NCI-H748 treated with DMSO at 0.1 percent for 48 hours (cell line): ENCODE results near the gene DZIP1.
"Not testable (repeated sequence)": the region's sequence is repeated elsewhere in the genome, so short reads cannot be mapped to it uniquely, and the experiment has no call there.

Experiments
- DNase-seq: peaks from one replicate; lab custom pipeline; 2025; lab: John Stamatoyannopoulos, UW

Gene DZIP1

DNA sequence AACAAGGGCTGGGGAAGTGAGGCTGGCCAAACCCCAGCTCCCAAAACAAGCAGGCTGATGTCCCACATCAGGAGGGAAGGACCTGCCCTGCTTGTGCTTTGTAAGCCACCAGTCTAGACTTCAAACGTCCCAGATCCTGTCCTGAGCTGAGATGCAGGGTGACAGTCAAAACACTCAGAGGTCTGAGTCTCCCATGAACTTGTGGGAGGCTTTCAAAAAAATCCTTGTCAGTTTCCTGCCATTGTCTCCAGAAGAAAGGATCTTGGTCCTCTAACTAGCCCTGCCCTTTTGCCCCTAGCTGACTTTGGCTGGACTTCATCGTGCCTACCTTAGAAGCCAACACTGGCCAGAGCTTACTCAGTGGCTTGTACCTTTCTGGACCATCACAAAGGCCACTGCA lies 43.3 kb downstream of the DZIP1 start:
- DNase-seq: no peak

DNA sequence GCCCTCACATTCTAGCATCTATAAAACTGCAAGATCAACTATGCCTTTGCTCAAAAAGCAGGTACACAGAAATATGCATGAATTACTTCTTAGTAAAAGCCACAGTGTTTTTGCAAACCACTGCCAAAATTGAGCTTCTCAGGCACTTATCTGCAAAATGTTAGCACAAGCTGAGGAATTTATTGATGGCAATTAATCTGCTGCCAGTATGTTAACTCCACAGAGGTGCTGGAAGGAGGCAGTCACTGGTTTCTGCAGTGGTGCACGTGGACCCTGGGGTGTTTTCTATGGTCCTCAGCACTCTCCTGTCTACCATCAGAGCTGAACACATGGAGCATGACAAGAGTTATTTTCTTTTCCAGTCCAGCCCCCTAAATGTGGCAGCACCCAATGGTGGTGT lies 47.8 kb downstream of the DZIP1 start:
- DNase-seq: no peak

DNA sequence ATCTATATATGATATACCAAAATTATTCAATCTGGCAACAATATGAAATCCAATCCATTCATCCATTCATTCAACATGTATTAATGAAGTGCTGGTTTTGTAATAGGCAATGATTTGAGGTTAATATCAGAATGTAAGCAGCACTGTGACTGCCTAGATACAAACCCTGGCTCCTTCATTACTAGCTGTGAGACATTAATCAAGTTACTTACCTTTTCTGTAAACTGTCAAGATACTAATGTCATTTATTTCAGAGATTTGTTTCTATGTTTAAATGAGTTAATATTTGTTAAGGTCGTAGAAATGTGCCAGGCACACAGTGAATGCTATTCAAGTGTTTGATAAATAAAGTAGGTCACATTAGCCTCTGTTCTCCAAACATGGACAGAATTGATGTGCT lies 51.0 kb downstream of the DZIP1 start:
- no peak for DNase-seq

DNA sequence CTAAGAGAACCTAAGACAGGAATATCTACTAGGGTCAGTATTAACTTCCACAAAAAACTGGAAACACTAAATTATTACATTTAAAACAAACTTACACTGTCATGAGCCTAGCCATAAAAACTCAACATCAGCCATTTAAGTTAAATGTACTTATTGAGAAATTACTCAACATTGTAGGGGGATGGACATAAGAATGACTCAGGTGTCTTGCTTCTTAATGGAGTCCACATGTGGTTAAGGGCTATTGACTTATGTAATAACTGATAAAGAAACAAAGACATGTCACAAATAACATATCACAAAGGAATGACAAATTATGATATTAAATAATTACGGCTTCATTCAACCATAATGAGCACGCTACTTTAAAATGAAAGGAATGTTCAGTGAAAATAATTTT lies 55.8 kb downstream of the DZIP1 start:
- DNase-seq: no peak

GRCh38 chr13:95588134-95588533 lies 56.4 kb downstream of the DZIP1 start:
- DNase-seq: no peak

- DNase-seq: no peak
Observed at GRCh38 chr13:95585867-95586266, 58.6 kb downstream of the DZIP1 start.

GRCh38 chr13:95579303-95579702 lies 65.2 kb downstream of the DZIP1 start:
- no peak for DNase-seq

DNA sequence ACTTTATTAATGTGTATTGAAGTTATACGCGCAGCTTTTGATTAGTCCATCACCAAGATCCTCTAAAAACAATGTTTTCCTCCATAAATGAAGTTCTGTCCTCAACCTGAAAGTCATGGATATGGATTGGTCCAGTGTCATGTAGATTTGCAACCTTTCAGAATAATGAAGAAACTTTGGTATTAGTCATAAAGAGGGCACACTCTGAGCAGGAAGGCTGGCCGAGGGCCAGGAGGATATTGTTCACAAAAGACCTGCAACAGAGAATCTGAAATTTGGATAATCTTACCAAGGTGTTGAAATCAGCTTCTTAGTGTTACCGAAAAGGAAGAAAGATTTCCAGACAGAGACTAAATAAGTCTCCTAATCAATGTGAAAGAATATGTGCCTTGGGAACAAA lies 71.3 kb downstream of the DZIP1 start:
- DNase-seq: no peak

- peak; percentile 57 for DNase-seq
Observed at GRCh38 chr13:95571941-95572340, 72.6 kb downstream of the DZIP1 start.

GRCh38 chr13:95570016-95570415 lies 74.5 kb downstream of the DZIP1 start:
- DNase-seq: no peak

GRCh38 chr13:95568131-95568530 lies 76.4 kb downstream of the DZIP1 start:
- no peak for DNase-seq

DNA sequence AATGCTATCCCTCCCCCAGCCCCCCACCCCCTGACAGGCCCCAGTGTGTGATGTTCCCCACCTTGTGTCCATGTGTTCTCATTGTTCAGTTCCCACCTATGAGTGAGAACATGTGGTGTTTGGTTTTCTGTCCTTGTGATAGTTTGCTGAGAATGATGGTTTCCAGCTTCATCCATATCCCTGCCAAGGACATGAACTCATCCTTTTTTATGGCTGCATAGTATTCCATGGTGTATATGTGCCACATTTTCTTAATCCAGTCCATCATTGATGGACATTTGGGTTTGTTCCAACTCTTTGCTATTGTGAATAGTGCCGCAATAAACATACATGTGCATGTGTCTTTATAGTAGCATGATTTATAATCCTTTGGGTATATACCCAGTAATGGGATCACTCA lies 78.7 kb downstream of the DZIP1 start:
- not testable (repeated sequence) for DNase-seq

- no peak for DNase-seq
Observed at GRCh38 chr13:95564733-95565291, 79.7 kb downstream of the DZIP1 start.

- DNase-seq: no peak
Observed at GRCh38 chr13:95564091-95564490, 80.4 kb downstream of the DZIP1 start.

DNA sequence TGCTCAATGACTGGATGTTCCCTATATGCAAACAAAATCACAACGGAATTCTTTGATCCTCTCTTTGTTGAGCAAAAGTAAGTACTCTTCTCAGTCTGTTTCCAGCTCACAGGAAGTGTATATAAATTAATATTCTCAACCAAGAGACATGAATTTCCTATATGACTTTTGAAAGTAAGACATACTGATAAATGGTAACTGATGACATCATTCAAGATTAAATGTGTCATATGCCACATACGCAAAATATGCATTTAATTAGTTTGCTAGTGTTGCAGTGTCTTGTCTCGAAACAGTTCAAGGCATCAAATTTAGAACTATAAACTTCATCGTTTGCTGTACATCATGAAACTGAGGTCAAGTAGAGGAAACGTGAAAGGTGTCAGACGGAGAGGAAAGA lies 84.1 kb downstream of the DZIP1 start:
- no peak for DNase-seq

DNA sequence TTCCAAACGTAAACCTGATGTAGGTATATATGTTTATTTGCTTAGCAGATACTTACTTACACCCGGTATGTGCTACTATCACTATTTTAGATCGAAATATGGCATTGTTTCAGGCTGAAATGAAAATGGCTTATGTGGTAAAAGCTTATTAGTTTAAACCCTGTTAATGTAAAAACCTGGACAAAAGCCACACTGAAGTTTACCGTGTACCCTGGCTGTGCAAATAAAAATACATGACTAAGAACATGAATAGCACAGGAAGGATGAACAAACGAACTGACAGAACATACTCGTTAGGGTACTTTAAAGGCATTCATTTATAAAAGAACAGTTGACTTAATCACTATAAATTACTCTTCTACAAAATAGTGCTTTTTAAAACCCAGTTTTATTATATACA lies 85.4 kb downstream of the DZIP1 start:
- peak; percentile 54 for DNase-seq

DNA sequence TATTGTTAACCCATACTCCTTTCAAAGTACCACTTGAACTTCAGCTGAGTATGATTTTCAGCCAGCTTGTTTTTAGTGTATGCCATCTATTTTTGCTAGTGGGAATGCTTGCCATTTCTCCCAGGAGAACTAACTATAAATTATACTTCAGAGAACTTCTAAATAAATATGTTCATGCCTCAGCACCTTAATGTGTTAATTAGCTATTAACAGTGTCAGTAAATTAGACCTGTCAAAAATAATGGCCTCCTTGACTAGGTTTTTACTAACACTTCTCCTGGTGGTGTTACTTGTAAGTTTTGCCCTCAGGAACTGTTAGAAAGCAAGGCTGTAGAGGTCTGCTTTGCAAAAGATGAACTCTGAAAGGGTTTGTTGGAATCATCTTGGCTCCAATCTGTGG lies 87.5 kb downstream of the DZIP1 start:
- no peak for DNase-seq

GRCh38 chr13:95553581-95554385 lies 90.7 kb downstream of the DZIP1 start:
- DNase-seq: peak; percentile 32

GRCh38 chr13:95552539-95553441 lies 91.7 kb downstream of the DZIP1 start, which contains the start of gene CLDN10:
TSS of gene CLDN10 (plus strand) at chr13:95552720. CDS start at chr13:95552754, 34 bp downstream.
- no peak for DNase-seq

DNA sequence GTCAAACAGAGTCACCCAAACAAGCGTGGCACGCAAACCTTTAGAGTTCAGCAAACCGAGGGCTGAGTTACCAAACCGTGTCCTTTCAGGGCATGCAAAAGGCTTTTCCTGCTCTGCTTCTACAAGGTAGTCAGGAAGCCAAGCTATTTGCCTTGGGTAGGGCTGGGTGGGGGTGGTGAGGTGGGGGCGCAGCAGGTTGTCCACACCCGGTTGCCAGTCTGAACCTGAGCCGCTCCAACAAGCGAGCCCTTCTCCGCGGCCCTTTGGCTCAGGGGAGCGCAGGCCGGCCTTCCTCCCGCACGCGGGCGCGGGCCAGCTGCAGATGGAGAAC lies 92.3 kb downstream of the DZIP1 start:
- DNase-seq: no peak

- no peak for DNase-seq
Observed at GRCh38 chr13:95547531-95548167, 96.9 kb downstream of the DZIP1 start.

- no peak for DNase-seq
Observed at GRCh38 chr13:95546919-95547318, 97.6 kb downstream of the DZIP1 start.
